Esophagus muscularis mucosa (tissue), 4 donors: ENCODE data around the gene B9D2. TPM values are rescaled to one million over a fixed set of nuclear protein-coding genes. Genes with fewer than 3 reads are reported as not detected.
"Not testable (repeated sequence)": the region's sequence is repeated elsewhere in the genome, so short reads cannot be mapped to it uniquely, and the experiment has no call there.

Experiments
- DNase-seq: peaks from one replicate; pipeline ENCODE4 v3.0.0-alpha.2; 2017; ENCODE audit errors: extremely low spot score
- H3K27ac ChIP-seq, 4 donors: fragments of 200-600 bp; sonication (generic); replicated peaks in 1 of 4; 1 replicate in 3 of 4; 2 replicates in 1 of 4; pipeline ENCODE4 v1.5.1; 2016 to 2019; ENCODE audit warnings: mild to moderate bottlenecking in 1 of 4
- H3K27me3 ChIP-seq, 4 donors: fragments of 200-600 bp; sonication (generic); one replicate each; pipeline versions ENCODE4 v1.5.1 to v1.6.0; 2016 to 2019
- H3K36me3 ChIP-seq, 4 donors: fragments of 200-600 bp; sonication (generic); one replicate each; pipeline ENCODE4 v1.5.1; 2016 to 2019
- H3K4me1 ChIP-seq, 4 donors: fragments of 200-600 bp; sonication (generic); one replicate each; pipeline ENCODE4 v1.5.1; 2016 to 2019
- H3K4me3 ChIP-seq, 4 donors: fragments of 200-600 bp; sonication (generic); 1 replicate in 2 of 4; 2 replicates in 2 of 4; pipeline ENCODE4 v1.5.1; 2016 to 2019; ENCODE audit warnings: mild to moderate bottlenecking in 4 of 4, moderate library complexity in 1 of 4
- H3K9me3 ChIP-seq, 4 donors: fragments of 200-600 bp; sonication (generic); 1 replicate in 3 of 4; 2 replicates in 1 of 4; pipeline ENCODE4 v1.5.1; 2016 to 2019
- EP300 ChIP-seq: sonication (generic); formaldehyde crosslinking; IDR thresholded peaks from one replicate; pipeline ENCODE4 v1.6.1; 2017; ENCODE audit warnings: antibody characterized with exemption
- POLR2A ChIP-seq: fragments of 450-650 bp; IDR thresholded peaks from one replicate; pipeline ENCODE4 v1.6.1; 2017; ENCODE audit warnings: antibody characterized with exemption, moderate library complexity, mild to moderate bottlenecking, low read depth
- POLR2AphosphoS5 ChIP-seq, 2 donors: sonication (generic); formaldehyde crosslinking; IDR thresholded peaks; one replicate each; pipeline ENCODE4 v1.6.1; 2017; ENCODE audit warnings: antibody characterized with exemption in 2 of 2
- WGBS: methylation state at CpG from one replicate; pipeline ENCODE4 v1.1.5; 2018; 5-methylcytosine and 5-hydroxymethylcytosine counted together
- intact Hi-C: fragments of 100-400 bp; cut with DNase I; formaldehyde crosslinking; loops from one replicate; pipeline ENCODE4 v1.15.1; 2023
- total RNA-seq, 4 donors: library from RNA; depleted of rRNA; stranded (reverse); fragments of >200 nt; gene quantifications; one replicate each; pipeline versions ENCODE4 v1.1.0 to v1.2.1, GENCODE V29; 2016
- TF ChIP-seq, protein P1 (sequence below), 3 experiments: fragments of 200-600 bp in 2 of 3; fragments of 450-650 bp in 1 of 3; sonication (generic) in 2 of 3; IDR thresholded peaks; one replicate each; pipeline ENCODE4 v1.5.1; 2017 to 2019; ENCODE audit warnings: antibody characterized with exemption in 3 of 3, mild to moderate bottlenecking in 2 of 3, moderate library complexity in 1 of 3

The B9D2 gene
- total RNA-seq, 4 donors from 2014 or later: 4.9 to 9.3 (median 6.9) TPM

DNA sequence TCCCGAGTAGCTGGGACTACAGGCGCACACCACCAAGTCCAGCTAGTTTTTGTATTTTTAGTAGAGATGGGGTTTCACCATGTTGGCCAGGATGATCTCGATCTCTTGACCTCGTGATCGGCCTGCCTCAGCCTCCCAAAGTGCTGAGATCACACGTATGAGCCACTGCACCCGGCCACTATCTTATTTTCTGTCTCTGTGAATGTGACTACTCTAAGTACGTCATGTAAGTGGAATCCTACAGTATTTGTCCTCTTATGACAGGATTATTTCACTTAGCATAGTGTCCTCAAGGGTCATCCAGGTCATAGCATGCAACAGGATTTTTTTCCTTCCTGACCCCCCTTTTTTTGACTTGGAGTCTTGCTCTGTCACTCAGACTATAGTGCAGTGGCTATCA, 7.6 kb upstream of the B9D2 start:
- H3K27ac ChIP-seq: no peak overlapping the region
- no peak for TF ChIP-seq POLR2A
- TF ChIP-seq POLR2AphosphoS5 (IDR thresholded peaks at IDR 0.05): no peak
- no peak for TF ChIP-seq EP300
- TF ChIP-seq, protein P1, sequence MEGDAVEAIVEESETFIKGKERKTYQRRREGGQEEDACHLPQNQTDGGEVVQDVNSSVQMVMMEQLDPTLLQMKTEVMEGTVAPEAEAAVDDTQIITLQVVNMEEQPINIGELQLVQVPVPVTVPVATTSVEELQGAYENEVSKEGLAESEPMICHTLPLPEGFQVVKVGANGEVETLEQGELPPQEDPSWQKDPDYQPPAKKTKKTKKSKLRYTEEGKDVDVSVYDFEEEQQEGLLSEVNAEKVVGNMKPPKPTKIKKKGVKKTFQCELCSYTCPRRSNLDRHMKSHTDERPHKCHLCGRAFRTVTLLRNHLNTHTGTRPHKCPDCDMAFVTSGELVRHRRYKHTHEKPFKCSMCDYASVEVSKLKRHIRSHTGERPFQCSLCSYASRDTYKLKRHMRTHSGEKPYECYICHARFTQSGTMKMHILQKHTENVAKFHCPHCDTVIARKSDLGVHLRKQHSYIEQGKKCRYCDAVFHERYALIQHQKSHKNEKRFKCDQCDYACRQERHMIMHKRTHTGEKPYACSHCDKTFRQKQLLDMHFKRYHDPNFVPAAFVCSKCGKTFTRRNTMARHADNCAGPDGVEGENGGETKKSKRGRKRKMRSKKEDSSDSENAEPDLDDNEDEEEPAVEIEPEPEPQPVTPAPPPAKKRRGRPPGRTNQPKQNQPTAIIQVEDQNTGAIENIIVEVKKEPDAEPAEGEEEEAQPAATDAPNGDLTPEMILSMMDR (IDR thresholded peaks at IDR 0.05): no peak
- H3K4me3 ChIP-seq: no peak overlapping the region
- peaks cover 0 to 4% (median 0%) of the 10 kb centered on the region in 4 donors for H3K36me3 ChIP-seq
- intact Hi-C loops: no loop called here
- no peaks in the 10 kb centered on the region for H3K9me3 ChIP-seq
- WGBS: 96% methylated on average over 8 of the region's 8 CpGs
- H3K4me1 ChIP-seq: peaks cover 17 to 26% (median 25%) of the 10 kb centered on the region in 4 donors
- no peaks in the 10 kb centered on the region for H3K27me3 ChIP-seq
- no peak for DNase-seq

DNA sequence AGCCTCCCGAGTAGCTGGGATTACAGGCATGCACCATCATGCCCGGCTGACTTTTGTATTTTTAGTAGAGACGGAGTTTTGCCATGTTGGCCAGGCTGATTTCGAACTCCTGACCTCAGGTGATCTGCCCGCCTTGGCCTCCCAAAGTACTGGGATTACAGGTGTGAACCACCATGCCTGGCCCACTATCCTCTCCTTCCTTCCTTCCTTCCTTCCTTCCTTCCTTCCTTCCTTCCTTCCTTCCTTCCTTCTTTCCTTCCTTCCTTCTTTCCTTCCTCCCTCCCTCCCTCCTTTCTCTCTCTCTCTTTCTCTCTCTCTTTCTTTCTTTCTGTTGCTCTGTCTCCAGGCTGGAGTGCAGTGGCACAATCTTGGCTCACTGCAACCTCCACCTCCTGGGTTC, 7.2 kb upstream of the B9D2 start:
- H3K27me3 ChIP-seq, DNase-seq, intact Hi-C loops, H3K27ac ChIP-seq, H3K4me3 ChIP-seq, H3K9me3 ChIP-seq, H3K36me3 ChIP-seq: not testable (repeated sequence)
- WGBS: 93% methylated on average over 5 of the region's 5 CpGs
- H3K4me1 ChIP-seq: peaks cover 15 to 25% (median 23%) of the 10 kb centered on the region in 4 donors

DNA sequence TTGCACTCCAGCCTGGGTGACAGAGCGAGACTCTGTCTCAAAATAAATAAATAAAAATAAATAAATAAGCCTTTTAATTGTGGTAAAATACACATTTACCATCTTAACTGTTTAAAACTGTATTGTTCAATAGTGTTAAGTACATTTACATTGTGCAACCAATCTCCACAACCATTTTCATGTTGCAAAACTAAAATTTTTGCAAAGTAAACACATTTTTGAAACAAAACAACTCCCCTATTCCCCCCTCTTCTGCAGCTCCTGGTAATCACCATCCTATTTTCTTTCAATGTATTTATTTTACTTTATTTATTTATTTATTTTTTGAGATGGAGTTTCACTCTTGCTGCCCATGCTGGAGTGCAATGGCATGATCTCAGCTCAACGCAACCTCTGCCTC, 5.8 kb upstream of the B9D2 start:
- peaks cover 13 to 24% (median 17%) of the 10 kb centered on the region in 4 donors for H3K4me1 ChIP-seq
- peaks cover 0 to 4% (median 0%) of the 10 kb centered on the region in 4 donors for H3K36me3 ChIP-seq
- WGBS: 96% methylated on average over 2 of the region's 2 CpGs
- intact Hi-C loops: no loop called here
- no peak overlapping the region for H3K27ac ChIP-seq
- H3K9me3 ChIP-seq: no peaks in the 10 kb centered on the region
- H3K4me3 ChIP-seq: no peak overlapping the region
- DNase-seq: no peak
- TF ChIP-seq POLR2AphosphoS5 (IDR thresholded peaks at IDR 0.05) (no peak), POLR2A (no peak), EP300 (no peak)
- TF ChIP-seq, protein P1 (IDR thresholded peaks at IDR 0.05): no peak
- no peaks in the 10 kb centered on the region for H3K27me3 ChIP-seq

DNA sequence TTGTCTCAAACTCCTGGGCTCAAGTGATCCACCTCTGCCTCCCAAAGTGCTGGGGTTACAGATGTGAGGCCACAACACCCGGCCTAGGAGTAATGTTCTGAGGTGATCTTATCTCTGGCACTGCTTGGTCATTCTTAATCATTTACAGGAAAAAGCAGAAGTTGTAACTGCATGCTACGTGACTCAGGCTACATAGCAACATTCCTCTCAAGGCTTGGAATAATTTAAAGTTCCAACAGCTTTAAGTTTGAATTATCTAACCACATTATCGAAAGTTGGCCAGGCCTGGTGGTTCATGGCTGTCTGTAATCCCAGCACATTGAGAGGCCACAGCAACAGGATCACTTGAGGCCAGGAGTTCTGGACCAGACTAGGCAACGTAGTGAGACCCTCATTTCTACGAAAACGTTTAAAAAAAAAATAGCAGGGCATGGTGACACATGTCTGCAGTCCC, 3.9 kb upstream of the B9D2 start:
- peaks cover 5 to 22% (median 16%) of the 10 kb centered on the region in 4 donors for H3K4me1 ChIP-seq
- no peaks in the 10 kb centered on the region for H3K9me3 ChIP-seq
- no peak overlapping the region for H3K4me3 ChIP-seq
- H3K27ac ChIP-seq: no peak overlapping the region
- intact Hi-C loops: no loop called here
- H3K27me3 ChIP-seq: no peaks in the 10 kb centered on the region
- DNase-seq: no peak
- peaks cover 0 to 4% (median 0%) of the 10 kb centered on the region in 4 donors for H3K36me3 ChIP-seq
- 70% methylated on average over 6 of the region's 6 CpGs for WGBS
- TF ChIP-seq POLR2A (no peak), EP300 (no peak), POLR2AphosphoS5 (IDR thresholded peaks at IDR 0.05) (no peak)
- TF ChIP-seq, protein P1 (IDR thresholded peaks at IDR 0.05): no peak

DNA sequence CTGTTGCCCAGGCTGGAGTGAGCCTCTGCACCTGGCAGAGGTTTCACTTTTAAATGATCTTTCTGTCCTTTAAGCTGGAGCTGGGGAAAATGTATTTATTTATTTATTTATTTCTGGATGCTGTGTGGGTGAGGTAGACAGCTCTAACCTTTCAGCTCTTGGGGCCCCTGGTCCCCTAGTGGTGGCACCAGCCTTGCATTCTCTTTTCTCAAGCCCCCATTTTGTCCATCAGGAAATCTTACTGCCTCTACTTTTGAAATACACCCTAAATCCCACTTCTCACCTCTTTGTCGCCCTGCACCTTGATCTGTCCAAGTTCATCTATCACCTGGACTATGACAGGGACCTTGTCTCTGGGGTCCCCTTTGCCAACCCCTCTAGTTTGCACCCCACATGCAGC, 2.1 kb upstream of the B9D2 start:
- intact Hi-C loops: no loop called here

More for the DNA sequence above, 2.1 kb upstream of the B9D2 start:
- Histone ChIP-seq H3K36me3 (peaks cover 0 to 4% (median 0%) of the 10 kb centered on the region in 4 donors), H3K4me1 (peaks cover 5 to 26% (median 20%) of the 10 kb centered on the region in 4 donors), H3K9me3 (no peaks in the 10 kb centered on the region), H3K27me3 (no peaks in the 10 kb centered on the region), H3K4me3 (no peak overlapping the region), H3K27ac (no peak overlapping the region)
- TF ChIP-seq EP300 (no peak), POLR2AphosphoS5 (IDR thresholded peaks at IDR 0.05) (no peak), POLR2A (no peak)
- TF ChIP-seq, protein P1 (IDR thresholded peaks at IDR 0.05): no peak
- 100% methylated on average over 1 of the region's 1 CpG for WGBS
- DNase-seq: no peak
